PC-9 (cell line): Measurements from ENCODE around the gene BCO2. TPM values are rescaled to one million over a fixed set of nuclear protein-coding genes. Genes with fewer than 3 reads are reported as not detected.

Source experiments
- BruUV-seq: library from RNA; stranded (reverse); fragments of 400-500 nt; replicated peaks from 2 replicates; lab custom pipeline; 2021; lab: Mats Ljungman, UMichigan
- CTCF ChIA-PET: fragments of 300-600 bp; sonication (Branson Sonifier 250); formaldehyde crosslinking; loops from one replicate; lab custom pipeline; 2022; ENCODE audit warnings: antibody characterized with exemption; lab: Charles Lee
- POLR2A ChIA-PET: fragments of 300-600 bp; sonication (Branson Sonifier 250); formaldehyde crosslinking; loops from one replicate; lab custom pipeline; 2022; ENCODE audit warnings: antibody characterized with exemption; ENCODE audit not compliant: unreplicated experiment; lab: Charles Lee
- DNase-seq, 2 experiments: peaks; one replicate each; pipeline versions ENCODE4 v3.0.0 to v3.0.0-alpha.2; 2015 to 2022; ENCODE audit warnings: mixed read lengths in 1 of 2
- H2AFZ ChIP-seq: fragments of 200-600 bp; sonication (generic); 2 replicates; pipeline ENCODE4 v1.8.1; 2017; ENCODE audit warnings: antibody characterized with exemption
- H3F3A ChIP-seq: fragments of 200-600 bp; sonication (generic); 2 replicates; pipeline ENCODE4 v1.8.1; 2017; ENCODE audit warnings: antibody characterized with exemption, mild to moderate bottlenecking, low read depth; ENCODE audit not compliant: insufficient read depth
- H3K27ac ChIP-seq: fragments of 200-600 bp; sonication (generic); 2 replicates; pipeline ENCODE4 v1.6.1; 2016; ENCODE audit warnings: mixed run types
- H3K27me3 ChIP-seq: fragments of 200-600 bp; sonication (generic); 2 replicates; pipeline ENCODE4 v1.6.1; 2016; ENCODE audit warnings: low read depth, mixed run types; ENCODE audit not compliant: insufficient read depth
- H3K36me3 ChIP-seq: fragments of 200-600 bp; sonication (generic); 2 replicates; pipeline ENCODE4 v1.6.1; 2016; ENCODE audit warnings: low read depth, mixed run types
- H3K4me1 ChIP-seq: fragments of 200-600 bp; sonication (generic); replicated peaks from 2 replicates; pipeline ENCODE4 v1.6.1; 2016; ENCODE audit warnings: mixed run types; ENCODE audit not compliant: insufficient read depth
- H3K4me2 ChIP-seq: fragments of 200-600 bp; sonication (generic); 2 replicates; pipeline ENCODE4 v1.6.1; 2017; ENCODE audit warnings: mixed run types
- H3K4me3 ChIP-seq: fragments of 200-600 bp; sonication (generic); 2 replicates; pipeline ENCODE4 v1.6.1; 2016; ENCODE audit warnings: mixed run types
- H3K79me2 ChIP-seq: fragments of 200-600 bp; sonication (generic); 2 replicates; pipeline ENCODE4 v1.6.1; 2017; ENCODE audit warnings: low read depth, mixed run types
- H3K9me2 ChIP-seq: fragments of 200-600 bp; sonication (generic); 2 replicates; pipeline ENCODE4 v1.8.1; 2017; ENCODE audit warnings: mild to moderate bottlenecking; ENCODE audit not compliant: insufficient read depth
- H3K9me3 ChIP-seq: fragments of 200-600 bp; sonication (generic); 2 replicates; pipeline ENCODE4 v1.8.1; 2016; ENCODE audit warnings: low read depth; ENCODE audit not compliant: insufficient read depth
- H4K20me1 ChIP-seq: fragments of 200-600 bp; sonication (generic); 2 replicates; pipeline ENCODE4 v1.8.1; 2017; ENCODE audit not compliant: insufficient read depth
- CTCF ChIP-seq: fragments of 200-600 bp; sonication (generic); conservative IDR thresholded peaks from 2 replicates; pipeline ENCODE4 v1.6.1; 2017; ENCODE audit warnings: mixed run types, antibody characterized with exemption, mild to moderate bottlenecking, moderate library complexity
- EZH2 ChIP-seq: fragments of 200-600 bp; sonication (generic); IDR thresholded peaks from 2 replicates; pipeline ENCODE4 v1.8.0; 2017; ENCODE audit warnings: antibody characterized with exemption, low read depth
- intact Hi-C: fragments of 100-400 bp; cut with micrococcal nuclease; formaldehyde crosslinking; loops from one replicate; pipeline ENCODE4 v1.10.0; 2022; ENCODE audit not compliant: unreplicated experiment
- total RNA-seq: library from RNA; stranded (reverse); gene quantifications from 2 replicates; pipeline ENCODE4 v1.2.3, GENCODE V29; 2021

The BCO2 gene
- total RNA-seq, 1 experiment from 2014 or later: 3.0 TPM

DNA sequence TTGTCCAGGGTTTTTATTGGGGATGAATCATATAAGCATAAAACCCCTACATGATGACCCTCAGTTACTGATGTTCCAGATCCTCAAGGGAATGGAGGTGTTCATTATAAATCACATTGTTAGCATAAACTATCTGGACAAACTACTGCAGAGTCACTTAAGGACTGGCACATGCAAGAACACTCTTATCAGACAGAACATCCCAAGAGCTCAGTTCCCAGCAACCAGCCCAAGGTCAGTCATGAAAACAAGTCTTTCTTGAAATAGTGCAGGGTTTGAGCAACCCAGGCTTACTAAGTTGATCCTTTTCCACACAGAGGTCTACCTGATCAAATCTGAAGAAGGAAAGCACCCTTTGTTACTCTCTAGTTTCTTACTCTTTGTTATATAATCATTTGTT is 37.4 kb downstream of the BCO2 start:
- no peaks in the 10 kb centered on the region for H3K79me2 ChIP-seq
- no peaks in the 10 kb centered on the region for H3K9me3 ChIP-seq
- H3K9me2 ChIP-seq: no peaks in the 10 kb centered on the region
- TF ChIP-seq EZH2 (no peak), CTCF (no peak)
- no peak overlapping the region for H3K4me2 ChIP-seq
- H3K27ac ChIP-seq: no peak overlapping the region
- 0 out of 2 replicates have a peak, but pooled peaks cover 14% of the 10 kb centered on the region for H3F3A ChIP-seq
- H3K4me1 ChIP-seq: peaks cover 19% of the 10 kb centered on the region
- H3K4me3 ChIP-seq: no peak overlapping the region
- no peak for DNase-seq
- intact Hi-C loops: no loop called here
- H2AFZ ChIP-seq: no peak overlapping the region
- H3K36me3 ChIP-seq: no peaks in the 10 kb centered on the region
- ChIA-PET CTCF (no interaction called here), POLR2A (no interaction called here)
- H3K27me3 ChIP-seq: no peaks in the 10 kb centered on the region
- BruUV-seq: no TSS peak
- H4K20me1 ChIP-seq: no peaks in the 10 kb centered on the region

DNA sequence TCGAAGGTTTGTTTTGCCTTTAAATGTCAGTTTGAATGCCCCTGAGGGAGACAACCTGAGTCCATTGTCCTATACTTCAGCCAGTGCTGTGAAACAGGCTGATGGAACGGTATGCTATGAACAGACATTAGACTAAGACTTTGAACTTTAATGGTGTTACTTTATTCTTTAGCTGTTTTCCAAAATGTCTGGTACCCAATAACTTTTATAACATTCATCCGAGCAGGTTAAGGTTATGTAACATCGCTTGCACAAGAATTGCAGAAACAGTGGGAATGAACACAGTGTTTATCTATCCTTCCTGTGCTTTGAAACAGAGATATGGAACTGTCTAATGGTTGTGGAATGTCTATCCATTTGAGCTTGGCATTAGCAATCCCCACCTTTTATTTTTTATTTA is 38.4 kb downstream of the BCO2 start:
- no peaks in the 10 kb centered on the region for H3K9me2 ChIP-seq
- H3K27ac ChIP-seq: no peak overlapping the region
- no peak overlapping the region for H2AFZ ChIP-seq
- CTCF ChIA-PET: no interaction called here
- H3K4me3 ChIP-seq: no peak overlapping the region
- H3K4me2 ChIP-seq: no peak overlapping the region
- H3K4me1 ChIP-seq: peaks cover 19% of the 10 kb centered on the region
- no peaks in the 10 kb centered on the region for H3K27me3 ChIP-seq
- 0 out of 2 replicates have a peak, but pooled peaks cover 14% of the 10 kb centered on the region for H3F3A ChIP-seq
- intact Hi-C loops: no loop called here
- no peak for TF ChIP-seq CTCF
- no peak for TF ChIP-seq EZH2
- DNase-seq: peak in 1 of 2 experiments; percentile 64
- no peaks in the 10 kb centered on the region for H4K20me1 ChIP-seq
- POLR2A ChIA-PET: interaction anchor here (0.6 kb wide), 1 partner anchor 93 kb away, joined by 5 read pairs; no protein-coding TSS in a partner anchor
- no TSS peak for BruUV-seq
- no peaks in the 10 kb centered on the region for H3K79me2 ChIP-seq
- H3K9me3 ChIP-seq: no peaks in the 10 kb centered on the region
- no peaks in the 10 kb centered on the region for H3K36me3 ChIP-seq

DNA sequence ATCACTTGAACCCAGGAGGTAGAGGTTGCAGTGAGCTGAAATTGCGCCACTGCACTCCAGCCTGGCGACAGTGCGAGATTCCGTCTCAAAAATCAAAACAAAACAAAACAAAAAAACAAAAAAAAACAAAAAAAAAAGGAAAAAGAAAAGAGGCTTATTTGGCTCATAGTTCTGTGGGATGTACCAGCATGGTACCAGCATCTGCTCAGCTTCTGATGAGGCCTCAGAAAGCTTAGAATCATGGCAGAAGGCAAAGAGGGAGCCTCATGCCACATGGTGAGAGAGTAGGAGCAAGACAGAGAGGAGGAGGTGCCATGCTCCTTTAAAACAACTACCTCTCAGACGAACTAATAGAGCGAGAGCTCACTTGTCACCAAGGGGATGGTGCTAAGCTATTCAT is 40.3 kb downstream of the BCO2 start:
- TF ChIP-seq EZH2 (no peak), CTCF (no peak)
- no TSS peak for BruUV-seq
- peaks cover 20% of the 10 kb centered on the region for H3K4me1 ChIP-seq
- H3F3A ChIP-seq: 0 out of 2 replicates have a peak, but pooled peaks cover 14% of the 10 kb centered on the region
- H3K9me2 ChIP-seq: no peaks in the 10 kb centered on the region
- H3K36me3 ChIP-seq: no peaks in the 10 kb centered on the region
- no peaks in the 10 kb centered on the region for H3K79me2 ChIP-seq
- ChIA-PET POLR2A (no interaction called here), CTCF (no interaction called here)
- no peak overlapping the region for H3K27ac ChIP-seq
- H3K4me2 ChIP-seq: peak overlapping the region; percentile 29; the same call in 1 of the 2 replicates
- intact Hi-C loops: loop anchor here (1.0 kb wide), 1 partner anchor 102 kb away; no protein-coding TSS in a partner anchor
- H3K27me3 ChIP-seq: no peaks in the 10 kb centered on the region
- no peaks in the 10 kb centered on the region for H3K9me3 ChIP-seq
- no peak for DNase-seq
- H3K4me3 ChIP-seq: no peak overlapping the region
- no peak overlapping the region for H2AFZ ChIP-seq
- no peaks in the 10 kb centered on the region for H4K20me1 ChIP-seq
